Measurements from ENCODE around the gene HTR1E.
"Not testable (repeated sequence)": the region's sequence is repeated elsewhere in the genome, so short reads cannot be mapped to it uniquely, and the experiment has no call there.

HTR1E gene

GRCh38 chr6:86973088-86973487 is 35.8 kb downstream of the HTR1E start:
- no peak for ATAC-seq (ENCODE audit: insufficient read depth, low read depth)
- no peak for TF ChIP-seq EZH2 (IDR thresholded peaks at IDR 0.05; ENCODE audit: borderline replicate concordance, low read depth, low read length, severe bottlenecking)
- no peak for TF ChIP-seq CTCF (IDR thresholded peaks at IDR 0.05; ENCODE audit: borderline replicate concordance, extremely low read depth, low read length, poor library complexity, severe bottlenecking)

GRCh38 chr6:86978251-86978650 is 40.9 kb downstream of the HTR1E start:
- no peaks in the 10 kb centered on the region for H3K36me3 ChIP-seq (ENCODE audit: insufficient read depth, low read length)
- peaks cover 3% of the 10 kb centered on the region for H3K27me3 ChIP-seq (ENCODE audit: insufficient read depth, low read length, poor library complexity)
- TF ChIP-seq EZH2 (IDR thresholded peaks at IDR 0.05; ENCODE audit: borderline replicate concordance, low read depth, low read length, severe bottlenecking) (no peak), CTCF (IDR thresholded peaks at IDR 0.05; ENCODE audit: borderline replicate concordance, extremely low read depth, low read length, poor library complexity, severe bottlenecking) (no peak)

More at GRCh38 chr6:86973088-86973487, 35.8 kb downstream of the HTR1E start:
- H3K9me3 ChIP-seq (ENCODE audit: insufficient read depth, low read length, severe bottlenecking), result no peaks in the 10 kb centered on the region
- no peaks in the 10 kb centered on the region for H3K79me2 ChIP-seq (ENCODE audit: insufficient read depth, low read length)
- H3K4me1 ChIP-seq (ENCODE audit: insufficient read depth, low read length), result no peaks in the 10 kb centered on the region
- H4K20me1 ChIP-seq (ENCODE audit: insufficient read depth, low read length), result no peaks in the 10 kb centered on the region
- H3K4me2 ChIP-seq (ENCODE audit: insufficient read depth, low read length), result no peak overlapping the region
- no peak overlapping the region for H3K9ac ChIP-seq (ENCODE audit: low read depth, low read length)
- no peaks in the 10 kb centered on the region for H3K36me3 ChIP-seq (ENCODE audit: insufficient read depth, low read length)
- no peak for DNase-seq
- H3K27ac ChIP-seq (ENCODE audit: low read length), result no peak overlapping the region
- no peak overlapping the region for H3K4me3 ChIP-seq (ENCODE audit: low read depth in 1 of 2, low read length in 2 of 2)
- H3K27me3 ChIP-seq (ENCODE audit: insufficient read depth, low read length, poor library complexity), result peaks cover 3% of the 10 kb centered on the region
- no peak overlapping the region for H2AFZ ChIP-seq (ENCODE audit: low read depth, low read length)

GRCh38 chr6:87001494-87001893 is 64.2 kb downstream of the HTR1E start:
- H3K4me1 ChIP-seq (ENCODE audit: insufficient read depth, low read length), result no peaks in the 10 kb centered on the region
- H3K4me2 ChIP-seq (ENCODE audit: insufficient read depth, low read length), result no peak overlapping the region
- TF ChIP-seq EZH2 (IDR thresholded peaks at IDR 0.05; ENCODE audit: borderline replicate concordance, low read depth, low read length, severe bottlenecking) (no peak), CTCF (IDR thresholded peaks at IDR 0.05; ENCODE audit: borderline replicate concordance, extremely low read depth, low read length, poor library complexity, severe bottlenecking) (no peak)
- H3K27ac ChIP-seq (ENCODE audit: low read length), result no peak overlapping the region
- ATAC-seq (ENCODE audit: insufficient read depth, low read depth), result no peak
- no peaks in the 10 kb centered on the region for H3K79me2 ChIP-seq (ENCODE audit: insufficient read depth, low read length)
- no peak overlapping the region for H3K4me3 ChIP-seq (ENCODE audit: low read depth in 1 of 2, low read length in 2 of 2)
- H2AFZ ChIP-seq (ENCODE audit: low read depth, low read length), result no peak overlapping the region
- H3K36me3 ChIP-seq (ENCODE audit: insufficient read depth, low read length), result no peaks in the 10 kb centered on the region
- no peaks in the 10 kb centered on the region for H3K27me3 ChIP-seq (ENCODE audit: insufficient read depth, low read length, poor library complexity)
- DNase-seq, result no peak
- H3K9me3 ChIP-seq (ENCODE audit: insufficient read depth, low read length, severe bottlenecking), result no peaks in the 10 kb centered on the region
- H4K20me1 ChIP-seq (ENCODE audit: insufficient read depth, low read length), result no peaks in the 10 kb centered on the region
- no peak overlapping the region for H3K9ac ChIP-seq (ENCODE audit: low read depth, low read length)

More at GRCh38 chr6:86978251-86978650, 40.9 kb downstream of the HTR1E start:
- no peak overlapping the region for H3K27ac ChIP-seq (ENCODE audit: low read length)
- no peak overlapping the region for H2AFZ ChIP-seq (ENCODE audit: low read depth, low read length)
- no peak overlapping the region for H3K4me3 ChIP-seq (ENCODE audit: low read depth in 1 of 2, low read length in 2 of 2)
- ATAC-seq (ENCODE audit: insufficient read depth, low read depth) (no peak), DNase-seq (no peak)
- no peaks in the 10 kb centered on the region for H4K20me1 ChIP-seq (ENCODE audit: insufficient read depth, low read length)
- no peaks in the 10 kb centered on the region for H3K9me3 ChIP-seq (ENCODE audit: insufficient read depth, low read length, severe bottlenecking)
- no peaks in the 10 kb centered on the region for H3K79me2 ChIP-seq (ENCODE audit: insufficient read depth, low read length)
- no peak overlapping the region for H3K9ac ChIP-seq (ENCODE audit: low read depth, low read length)
- no peak overlapping the region for H3K4me2 ChIP-seq (ENCODE audit: insufficient read depth, low read length)
- H3K4me1 ChIP-seq (ENCODE audit: insufficient read depth, low read length), result no peaks in the 10 kb centered on the region

- H3K4me3 ChIP-seq (ENCODE audit: low read depth in 1 of 2, low read length in 2 of 2); H3K9ac ChIP-seq (ENCODE audit: low read depth, low read length); H2AFZ ChIP-seq (ENCODE audit: low read depth, low read length); H3K36me3 ChIP-seq (ENCODE audit: insufficient read depth, low read length); H3K4me1 ChIP-seq (ENCODE audit: insufficient read depth, low read length); H3K79me2 ChIP-seq (ENCODE audit: insufficient read depth, low read length); ATAC-seq (ENCODE audit: insufficient read depth, low read depth); H3K4me2 ChIP-seq (ENCODE audit: insufficient read depth, low read length); H3K27ac ChIP-seq (ENCODE audit: low read length); H3K9me3 ChIP-seq (ENCODE audit: insufficient read depth, low read length, severe bottlenecking); H4K20me1 ChIP-seq (ENCODE audit: insufficient read depth, low read length); H3K27me3 ChIP-seq (ENCODE audit: insufficient read depth, low read length, poor library complexity); DNase-seq: not testable (repeated sequence)
Observed at GRCh38 chr6:87002391-87002790, 65.1 kb downstream of the HTR1E start.

GRCh38 chr6:87006541-87006940 is 69.2 kb downstream of the HTR1E start:
- H4K20me1 ChIP-seq (ENCODE audit: insufficient read depth, low read length); H3K79me2 ChIP-seq (ENCODE audit: insufficient read depth, low read length); H3K4me1 ChIP-seq (ENCODE audit: insufficient read depth, low read length); H3K27ac ChIP-seq (ENCODE audit: low read length); H3K9me3 ChIP-seq (ENCODE audit: insufficient read depth, low read length, severe bottlenecking); H3K4me3 ChIP-seq (ENCODE audit: low read depth in 1 of 2, low read length in 2 of 2); H3K27me3 ChIP-seq (ENCODE audit: insufficient read depth, low read length, poor library complexity); ATAC-seq (ENCODE audit: insufficient read depth, low read depth); H3K36me3 ChIP-seq (ENCODE audit: insufficient read depth, low read length); H3K4me2 ChIP-seq (ENCODE audit: insufficient read depth, low read length); DNase-seq; H3K9ac ChIP-seq (ENCODE audit: low read depth, low read length); H2AFZ ChIP-seq (ENCODE audit: low read depth, low read length): not testable (repeated sequence)

- H2AFZ ChIP-seq (ENCODE audit: low read depth, low read length); H3K9me3 ChIP-seq (ENCODE audit: insufficient read depth, low read length, severe bottlenecking); H3K79me2 ChIP-seq (ENCODE audit: insufficient read depth, low read length); H3K4me1 ChIP-seq (ENCODE audit: insufficient read depth, low read length); ATAC-seq (ENCODE audit: insufficient read depth, low read depth); H3K27ac ChIP-seq (ENCODE audit: low read length); H4K20me1 ChIP-seq (ENCODE audit: insufficient read depth, low read length); H3K9ac ChIP-seq (ENCODE audit: low read depth, low read length); H3K4me2 ChIP-seq (ENCODE audit: insufficient read depth, low read length); H3K36me3 ChIP-seq (ENCODE audit: insufficient read depth, low read length); DNase-seq; H3K4me3 ChIP-seq (ENCODE audit: low read depth in 1 of 2, low read length in 2 of 2); H3K27me3 ChIP-seq (ENCODE audit: insufficient read depth, low read length, poor library complexity): not testable (repeated sequence)
Observed at GRCh38 chr6:87009581-87009980, 72.3 kb downstream of the HTR1E start.
